ENCODE data around the gene PSTPIP2. TPM values are rescaled to one million over a fixed set of nuclear protein-coding genes. Genes with fewer than 3 reads are reported as not detected.
A peak's percentile ranks its signal among the peaks of the same experiment; 100 is the strongest.

PSTPIP2 gene, protein sequence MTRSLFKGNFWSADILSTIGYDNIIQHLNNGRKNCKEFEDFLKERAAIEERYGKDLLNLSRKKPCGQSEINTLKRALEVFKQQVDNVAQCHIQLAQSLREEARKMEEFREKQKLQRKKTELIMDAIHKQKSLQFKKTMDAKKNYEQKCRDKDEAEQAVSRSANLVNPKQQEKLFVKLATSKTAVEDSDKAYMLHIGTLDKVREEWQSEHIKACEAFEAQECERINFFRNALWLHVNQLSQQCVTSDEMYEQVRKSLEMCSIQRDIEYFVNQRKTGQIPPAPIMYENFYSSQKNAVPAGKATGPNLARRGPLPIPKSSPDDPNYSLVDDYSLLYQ
- 0.27 and 0.51 TPM in 2 replicates for total RNA-seq (2016; rRNA removed; fragmentation: Illumina TruSeq; extraction: Trizol)
- 0.18 TPM in 1 of 2 replicates, not detected in the other for total RNA-seq (2016; cell fraction: cytosol; rRNA removed; fragmentation: Illumina TruSeq; extraction: Trizol; ENCODE audit: low read depth)
- 0.22 and 0.30 TPM in 2 replicates for total RNA-seq (2016; cell fraction: insoluble cytoplasmic fraction; rRNA removed; fragmentation: Illumina TruSeq; extraction: Trizol)
- total RNA-seq (2016; cell fraction: membrane; rRNA removed; fragmentation: Illumina TruSeq; extraction: Trizol) = 0.12 and 0.17 TPM in 2 replicates
- total RNA-seq (2016; cell fraction: nucleus; rRNA removed; fragmentation: Illumina TruSeq; extraction: Trizol) = 0.16 and 0.19 TPM in 2 replicates
- polyA plus RNA-seq (2011; rRNA removed) = 0.24 and 0.25 TPM in 2 replicates
- 0.16 and 0.29 TPM in 2 replicates for polyA plus RNA-seq (2011; cell fraction: cytosol; rRNA removed)
- polyA plus RNA-seq (2011; cell fraction: nucleus; rRNA removed) = 0.06 and 0.10 TPM in 2 replicates
- polyA plus RNA-seq (2012) = 0.36 and 0.37 TPM in 2 replicates
- polyA plus RNA-seq (2016; cell fraction: cytosol; fragmentation: Illumina TruSeq; extraction: Trizol; ENCODE audit: low read depth) = not detected in 2 replicates
- polyA plus RNA-seq (2016; cell fraction: insoluble cytoplasmic fraction; fragmentation: Illumina TruSeq; extraction: Trizol; ENCODE audit: low read depth) = 0.38 and 0.43 TPM in 2 replicates
- polyA plus RNA-seq (2016; cell fraction: membrane; fragmentation: Illumina TruSeq; extraction: Trizol; ENCODE audit: low read depth) = 0.08 and 0.09 TPM in 2 replicates
- polyA plus RNA-seq (2016; cell fraction: nucleus; fragmentation: Illumina TruSeq; extraction: Trizol; ENCODE audit: insufficient read depth, low read depth) = 0.53 and 0.56 TPM in 2 replicates
- polyA minus RNA-seq (2011; rRNA and poly(A)+ RNA removed; ENCODE audit: low replicate concordance) = 0.28 and 1.0 TPM in 2 replicates
- polyA minus RNA-seq (2011; cell fraction: cytosol; rRNA and poly(A)+ RNA removed) = 0.99 TPM in 1 of 2 replicates, not detected in the other
- 0.37 TPM in 1 of 2 replicates, not detected in the other for polyA minus RNA-seq (2011; cell fraction: nucleus; rRNA and poly(A)+ RNA removed)
- Bru-seq, nascent RNA = percentile 18 among the genes with signal in this experiment
- percentile 23 among the genes with signal in this experiment for BruChase-seq, experiment 1, labeled RNA remaining after a 6-hour chase
- percentile 28 among the genes with signal in this experiment for BruChase-seq, experiment 2, labeled RNA remaining after a 2-hour chase
- long read RNA-seq, experiment 1, partial matches to known transcripts = 0 of 1 reads
- long read RNA-seq, experiment 1, other reads (novel, unspliced or antisense) = 0 of 1 reads
- long read RNA-seq, experiment 2 = 0 reads

DNA sequence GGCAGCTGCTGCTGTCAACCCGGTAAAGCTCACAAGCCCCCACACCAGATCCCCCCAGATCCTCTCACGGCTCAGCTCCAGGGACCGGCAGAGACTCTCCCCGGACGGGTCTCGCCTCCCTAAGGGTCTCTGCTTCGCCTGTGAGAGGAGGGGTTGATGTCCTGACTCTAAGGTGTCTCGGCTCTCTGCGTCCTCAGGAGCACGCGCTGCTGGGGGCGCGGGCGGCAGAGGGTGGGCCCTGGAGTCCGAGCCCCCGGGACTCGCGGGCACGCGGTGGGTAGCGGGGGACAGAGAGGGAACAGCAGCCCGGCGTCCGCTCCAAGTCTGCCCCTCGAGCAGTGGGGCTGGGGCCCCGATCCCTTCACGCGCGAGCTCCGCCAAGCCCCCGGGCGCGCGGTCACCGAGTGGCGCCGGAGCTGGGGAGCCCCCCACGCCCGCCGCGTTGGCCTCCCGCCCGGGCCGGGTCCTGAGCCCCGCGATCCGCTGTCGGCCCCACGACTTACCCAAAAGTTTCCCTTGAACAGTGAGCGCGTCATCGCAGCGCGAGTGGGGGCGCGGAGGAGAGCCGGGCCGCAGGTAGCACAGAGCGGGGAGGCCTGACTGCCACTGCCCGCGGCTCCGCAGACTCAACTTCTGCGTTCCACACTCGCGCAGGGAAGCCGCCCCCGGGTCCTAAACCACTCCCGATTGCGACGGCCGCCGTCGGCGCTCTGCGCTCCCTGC lies at the start of gene PSTPIP2:
PSTPIP2 (minus strand) TSS at position 608 of the 723 bp plus-strand sequence; CDS start at position 536, 72 bp downstream.
- H3K27me3 ChIP-seq (ENCODE audit: control insufficient read depth in 1 of 2, insufficient read depth in 2 of 2, low read length in 2 of 2) = peaks cover 12 to 39% of the 10 kb centered on the region in 2 experiments; a peak in 4 of 5 replicates
- BruUV-seq (replicated peaks) = no TSS peak
- no peak within 1 kb of the TSS for H2AFZ ChIP-seq (ENCODE audit: low read length)
- WGBS (ENCODE audit: low lambda C conversion rate) = 2% methylated on average over 24 of the region's 75 CpGs
- ATAC-seq (peak; percentile 78), FAIRE-seq (no peak), DNase-seq (ENCODE audit: low spot score) (no peak)
- H3K4me2 ChIP-seq (ENCODE audit: low read depth, low read length) = peak within 1 kb of the TSS; percentile 77
- intact Hi-C loops (cut with micrococcal nuclease; ENCODE audit: unreplicated experiment) (loop anchor here (1.0 to 10.0 kb wide), 4 partner anchors 92 to 407 kb away; partner anchors contain the start of gene EPG5), in situ Hi-C loops (cut with HindIII; ENCODE audit: extremely low pct_ligation_motif_present, low pct_unique_long_range_greater_than_20kb) (loop anchor here (5.0 to 10.0 kb wide), 2 partner anchors 105 to 377 kb away; partner anchors contain the start of gene EPG5)
- peaks cover 9% of the 10 kb centered on the region; the same call in 1 of the 2 replicates for H4K20me1 ChIP-seq (ENCODE audit: insufficient read depth, low read length)
- no peaks in the 10 kb centered on the region for H3K9me3 ChIP-seq (ENCODE audit: low read length)
- no peaks in the 10 kb centered on the region for H3K79me2 ChIP-seq (ENCODE audit: insufficient read depth, low read length)
- POLR2A ChIA-PET = no interaction called here
- H3K9ac ChIP-seq (ENCODE audit: insufficient read depth, low read depth, low read length) = peak within 1 kb of the TSS; percentile 54
- H3K4me3 ChIP-seq (replicated peaks in 1 of 3; ENCODE audit: insufficient read depth in 1 of 3, low read depth in 2 of 3, low read length in 3 of 3) = peak within 1 kb of the TSS; percentile 54 to 72 (median 54)
- peaks cover 21% of the 10 kb centered on the region for H3K4me1 ChIP-seq (ENCODE audit: insufficient read depth, low read length)
- no peak within 1 kb of the TSS for H3K27ac ChIP-seq (ENCODE audit: extremely low read length, insufficient read depth, low read length)
- CTCF ChIA-PET (ENCODE audit: low intra/inter-chr PET ratio, low total read pairs) = no interaction called here
- no peaks in the 10 kb centered on the region for H3K36me3 ChIP-seq (replicated peaks in 1 of 2; ENCODE audit: control insufficient read depth in 1 of 2, insufficient read depth in 2 of 2, low read length in 2 of 2)
- TF ChIP-seq ETS1 (CRISPR knock-in tag; IDR thresholded peaks at IDR 0.05) = no peak
- no peak for TF ChIP-seq IKZF4 (CRISPR knock-in tag; IDR thresholded peaks at IDR 0.05; ENCODE audit: borderline replicate concordance, low read depth, not compliant biosample characterization)
- TF ChIP-seq DBP (CRISPR knock-in tag; IDR thresholded peaks at IDR 0.05; ENCODE audit: not compliant biosample characterization) = no peak
- peak; percentile 41; the same call in 1 of the 2 replicates for TF ChIP-seq GABPB1 (CRISPR knock-in tag; IDR thresholded peaks at IDR 0.05)
- no peak for TF ChIP-seq ZUFSP (CRISPR knock-in tag; IDR thresholded peaks at IDR 0.05; ENCODE audit: borderline replicate concordance)
- TF ChIP-seq ZNF550 (CRISPR knock-in tag; IDR thresholded peaks at IDR 0.05; ENCODE audit: borderline replicate concordance) = no peak
- peak; percentile 41; the same call in 1 of the 2 replicates for TF ChIP-seq ZMYM3 (CRISPR knock-in tag; IDR thresholded peaks at IDR 0.05)
- TF ChIP-seq ZSCAN21 (CRISPR knock-in tag; IDR thresholded peaks at IDR 0.05; ENCODE audit: borderline replicate concordance) = 0 out of 2 replicates have a peak, but pooled peaks have one; percentile 21
- TF ChIP-seq BCL3 (CRISPR knock-in tag; IDR thresholded peaks at IDR 0.05) = no peak
- 0 out of 2 replicates have a peak, but pooled peaks have one; percentile 17 for TF ChIP-seq SPEN (CRISPR knock-in tag; IDR thresholded peaks at IDR 0.05; ENCODE audit: low read depth)

Measured in HepG2 (cell line).